ENCODE data around the gene SUGCT.
"Not testable (repeated sequence)": the region's sequence is repeated elsewhere in the genome, so short reads cannot be mapped to it uniquely, and the experiment has no call there.

The SUGCT gene

GRCh38 chr7:40612298-40612697 lies 477.5 kb downstream of the SUGCT start:
- Histone ChIP-seq H3K9me3 (ENCODE audit: control insufficient read depth in 2 of 2, low read length in 2 of 2) (no peaks in the 10 kb centered on the region), H3K36me3 (ENCODE audit: control insufficient read depth in 2 of 2, insufficient read depth in 2 of 2, low read length in 2 of 2) (no peaks in the 10 kb centered on the region), H3K4me3 (ENCODE audit: low read length in 2 of 2) (no peak overlapping the region), H3K27ac (ENCODE audit: low read length) (no peak overlapping the region), H3K27me3 (ENCODE audit: control insufficient read depth in 1 of 2, insufficient read depth in 2 of 2, low read length in 2 of 2) (no peaks in the 10 kb centered on the region), H3K4me1 (ENCODE audit: control insufficient read depth, insufficient read depth, low read length) (no peaks in the 10 kb centered on the region), H3K9ac (ENCODE audit: low read length in 2 of 2) (no peak overlapping the region)

DNA sequence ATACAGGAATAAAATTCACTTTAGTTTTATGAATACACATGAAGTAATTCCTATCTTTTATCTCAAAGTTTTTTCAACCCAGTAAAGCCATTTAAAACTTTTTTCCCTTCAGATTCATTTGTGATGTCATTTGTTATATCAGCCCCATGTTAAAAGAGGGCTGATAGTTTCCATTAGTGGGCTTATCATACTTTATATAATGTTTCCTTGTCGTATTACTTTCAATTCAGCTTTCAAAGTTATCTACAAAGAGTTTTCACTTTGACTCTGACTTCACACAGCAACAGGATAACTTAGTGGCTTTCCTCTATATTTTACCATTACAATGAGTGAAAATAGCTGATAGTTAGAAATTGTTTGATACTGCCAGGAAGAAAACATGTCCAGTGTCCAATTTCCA lies 484.8 kb downstream of the SUGCT start:
- no peaks in the 10 kb centered on the region for H3K9me3 ChIP-seq (ENCODE audit: control insufficient read depth in 2 of 2, low read length in 2 of 2)
- no peaks in the 10 kb centered on the region for H3K27me3 ChIP-seq (ENCODE audit: control insufficient read depth in 1 of 2, insufficient read depth in 2 of 2, low read length in 2 of 2)
- H3K27ac ChIP-seq (ENCODE audit: low read length) = no peak overlapping the region
- no peak overlapping the region for H3K4me3 ChIP-seq (ENCODE audit: low read length in 2 of 2)
- no peaks in the 10 kb centered on the region for H3K4me1 ChIP-seq (ENCODE audit: control insufficient read depth, insufficient read depth, low read length)
- H3K36me3 ChIP-seq (ENCODE audit: control insufficient read depth in 2 of 2, insufficient read depth in 2 of 2, low read length in 2 of 2) = no peaks in the 10 kb centered on the region
- H3K9ac ChIP-seq (ENCODE audit: low read length in 2 of 2) = no peak overlapping the region

DNA sequence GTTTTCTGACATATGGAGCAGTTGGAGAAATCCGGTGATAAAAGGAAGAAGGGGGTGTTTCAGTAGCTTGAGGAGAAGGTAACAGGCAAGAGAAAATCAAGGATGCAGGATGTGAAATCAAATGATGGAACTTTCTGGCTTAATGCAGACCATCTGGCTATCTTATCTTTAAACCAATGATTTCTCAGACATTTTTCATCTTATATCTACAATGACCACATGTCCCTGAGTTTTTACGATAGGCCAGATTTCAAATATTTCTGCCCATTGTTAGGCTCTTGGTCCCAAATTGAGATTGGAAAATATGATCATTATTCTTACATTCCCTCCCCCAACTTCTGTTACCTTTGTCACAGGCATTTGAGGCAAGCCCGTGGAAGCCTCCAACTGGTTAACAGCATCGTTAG lies 486.8 kb downstream of the SUGCT start:
- no peak overlapping the region for H3K27ac ChIP-seq (ENCODE audit: low read length)

GRCh38 chr7:40622941-40623501 lies 488.2 kb downstream of the SUGCT start:
- Histone ChIP-seq H3K27me3 (ENCODE audit: control insufficient read depth in 1 of 2, insufficient read depth in 2 of 2, low read length in 2 of 2) (no peaks in the 10 kb centered on the region), H3K27ac (ENCODE audit: low read length) (no peak overlapping the region), H3K4me1 (ENCODE audit: control insufficient read depth, insufficient read depth, low read length) (no peaks in the 10 kb centered on the region), H3K4me3 (ENCODE audit: low read length in 2 of 2) (no peak overlapping the region), H3K9ac (ENCODE audit: low read length in 2 of 2) (no peak overlapping the region), H3K36me3 (ENCODE audit: control insufficient read depth in 2 of 2, insufficient read depth in 2 of 2, low read length in 2 of 2) (no peaks in the 10 kb centered on the region), H3K9me3 (ENCODE audit: control insufficient read depth in 2 of 2, low read length in 2 of 2) (no peaks in the 10 kb centered on the region)

More for the DNA sequence above, 486.8 kb downstream of the SUGCT start:
- Histone ChIP-seq H3K4me3 (ENCODE audit: low read length in 2 of 2) (no peak overlapping the region), H3K36me3 (ENCODE audit: control insufficient read depth in 2 of 2, insufficient read depth in 2 of 2, low read length in 2 of 2) (no peaks in the 10 kb centered on the region), H3K9ac (ENCODE audit: low read length in 2 of 2) (no peak overlapping the region), H3K9me3 (ENCODE audit: control insufficient read depth in 2 of 2, low read length in 2 of 2) (no peaks in the 10 kb centered on the region), H3K27me3 (ENCODE audit: control insufficient read depth in 1 of 2, insufficient read depth in 2 of 2, low read length in 2 of 2) (no peaks in the 10 kb centered on the region), H3K4me1 (ENCODE audit: control insufficient read depth, insufficient read depth, low read length) (no peaks in the 10 kb centered on the region)

DNA sequence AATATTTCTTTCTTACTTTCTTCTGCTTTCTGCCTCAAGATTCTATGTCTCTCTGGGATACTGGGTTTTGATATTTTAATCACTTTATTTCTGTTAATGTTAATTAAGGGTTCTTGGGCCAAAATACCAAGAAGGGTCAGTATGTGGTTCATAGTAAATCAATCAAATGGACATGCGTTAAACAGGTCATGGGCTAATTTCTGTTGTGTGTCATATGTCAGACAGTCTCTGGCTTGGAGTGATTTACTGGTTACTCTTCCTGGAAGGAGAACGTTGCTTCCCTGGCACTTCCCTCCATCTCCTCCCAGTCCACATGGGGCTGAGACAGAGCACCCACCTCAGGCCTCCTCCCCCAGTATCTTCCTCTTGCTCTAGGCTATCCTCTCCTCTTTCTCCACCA lies 489.1 kb downstream of the SUGCT start:
- H3K9ac ChIP-seq (ENCODE audit: low read length in 2 of 2) = no peak overlapping the region
- no peaks in the 10 kb centered on the region for H3K36me3 ChIP-seq (ENCODE audit: control insufficient read depth in 2 of 2, insufficient read depth in 2 of 2, low read length in 2 of 2)
- no peak overlapping the region for H3K27ac ChIP-seq (ENCODE audit: low read length)
- H3K9me3 ChIP-seq (ENCODE audit: control insufficient read depth in 2 of 2, low read length in 2 of 2) = no peaks in the 10 kb centered on the region
- no peaks in the 10 kb centered on the region for H3K27me3 ChIP-seq (ENCODE audit: control insufficient read depth in 1 of 2, insufficient read depth in 2 of 2, low read length in 2 of 2)
- H3K4me1 ChIP-seq (ENCODE audit: control insufficient read depth, insufficient read depth, low read length) = no peaks in the 10 kb centered on the region
- H3K4me3 ChIP-seq (ENCODE audit: low read length in 2 of 2) = no peak overlapping the region

- H3K4me3 ChIP-seq (ENCODE audit: low read length in 2 of 2); H3K4me1 ChIP-seq (ENCODE audit: control insufficient read depth, insufficient read depth, low read length); H3K9me3 ChIP-seq (ENCODE audit: control insufficient read depth in 2 of 2, low read length in 2 of 2); H3K27ac ChIP-seq (ENCODE audit: low read length); H3K27me3 ChIP-seq (ENCODE audit: control insufficient read depth in 1 of 2, insufficient read depth in 2 of 2, low read length in 2 of 2); H3K36me3 ChIP-seq (ENCODE audit: control insufficient read depth in 2 of 2, insufficient read depth in 2 of 2, low read length in 2 of 2); H3K9ac ChIP-seq (ENCODE audit: low read length in 2 of 2): not testable (repeated sequence)
Measured at GRCh38 chr7:40627361-40627760, 492.6 kb downstream of the SUGCT start.

GRCh38 chr7:40629891-40630290 lies 495.1 kb downstream of the SUGCT start:
- no peaks in the 10 kb centered on the region for H3K4me1 ChIP-seq (ENCODE audit: control insufficient read depth, insufficient read depth, low read length)
- no peaks in the 10 kb centered on the region for H3K9me3 ChIP-seq (ENCODE audit: control insufficient read depth in 2 of 2, low read length in 2 of 2)
- no peak overlapping the region for H3K27ac ChIP-seq (ENCODE audit: low read length)
- H3K4me3 ChIP-seq (ENCODE audit: low read length in 2 of 2) = no peak overlapping the region
- no peaks in the 10 kb centered on the region for H3K36me3 ChIP-seq (ENCODE audit: control insufficient read depth in 2 of 2, insufficient read depth in 2 of 2, low read length in 2 of 2)
- no peaks in the 10 kb centered on the region for H3K27me3 ChIP-seq (ENCODE audit: control insufficient read depth in 1 of 2, insufficient read depth in 2 of 2, low read length in 2 of 2)
- H3K9ac ChIP-seq (ENCODE audit: low read length in 2 of 2) = no peak overlapping the region

DNA sequence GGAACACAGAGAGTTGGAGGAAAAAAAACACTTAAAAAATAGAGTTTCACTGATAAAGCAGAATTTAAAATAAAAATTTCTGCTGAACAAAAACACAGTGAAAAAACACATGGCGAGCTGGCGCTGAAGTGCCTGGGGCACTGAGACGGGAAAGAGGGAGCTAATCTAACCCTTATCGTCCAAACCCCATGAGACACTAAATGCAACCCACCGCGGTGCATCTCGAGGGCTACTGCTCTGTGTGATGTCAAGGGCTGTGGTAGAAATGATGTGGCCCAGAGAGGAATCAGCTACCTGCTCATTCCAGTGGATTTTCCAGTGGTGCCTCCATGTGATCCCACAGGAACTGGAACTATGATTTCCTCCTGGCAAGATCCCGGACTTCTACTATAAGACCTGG lies 499.3 kb downstream of the SUGCT start:
- Histone ChIP-seq H3K36me3 (ENCODE audit: control insufficient read depth in 2 of 2, insufficient read depth in 2 of 2, low read length in 2 of 2) (no peaks in the 10 kb centered on the region), H3K27me3 (ENCODE audit: control insufficient read depth in 1 of 2, insufficient read depth in 2 of 2, low read length in 2 of 2) (no peaks in the 10 kb centered on the region), H3K4me1 (ENCODE audit: control insufficient read depth, insufficient read depth, low read length) (no peaks in the 10 kb centered on the region), H3K27ac (ENCODE audit: low read length) (no peak overlapping the region), H3K9me3 (ENCODE audit: control insufficient read depth in 2 of 2, low read length in 2 of 2) (no peaks in the 10 kb centered on the region), H3K9ac (ENCODE audit: low read length in 2 of 2) (no peak overlapping the region), H3K4me3 (ENCODE audit: low read length in 2 of 2) (no peak overlapping the region)

DNA sequence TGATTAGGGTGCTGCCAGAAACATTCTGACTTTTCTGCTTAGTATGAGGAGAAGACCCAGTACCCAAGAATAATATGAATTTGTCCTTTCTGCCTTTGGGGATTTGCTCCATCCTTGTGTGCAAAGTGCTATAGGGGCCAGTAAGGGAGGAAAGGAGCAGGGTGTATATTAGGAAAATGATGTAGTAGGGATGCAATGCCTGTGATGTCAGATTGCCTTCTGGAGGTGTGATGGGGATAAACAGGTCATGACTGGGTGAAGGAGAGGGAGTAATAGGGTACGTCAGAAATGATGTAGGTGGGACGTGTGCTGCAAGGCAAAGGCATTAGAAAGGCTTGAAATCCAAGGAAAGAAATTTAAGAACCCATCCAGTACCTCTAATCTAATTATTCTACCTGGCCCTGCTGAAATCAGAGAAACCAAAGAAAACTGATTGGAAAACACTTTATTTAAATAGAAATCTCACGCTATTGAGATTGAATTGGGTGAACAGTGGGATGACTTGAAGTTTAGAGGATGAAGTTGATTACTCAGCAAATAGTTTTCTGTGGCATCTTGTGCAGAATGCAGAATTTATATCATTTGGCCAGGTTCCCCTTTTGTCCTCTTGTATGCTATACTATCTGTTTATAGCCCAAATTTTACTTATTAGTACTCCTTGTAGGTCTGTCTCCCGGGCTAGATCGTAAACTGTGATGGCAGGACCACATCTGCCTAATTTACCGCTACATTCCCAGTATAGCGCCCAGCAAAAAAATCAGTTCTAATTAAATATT lies 503.9 kb downstream of the SUGCT start:
- Histone ChIP-seq H3K27me3 (ENCODE audit: control insufficient read depth in 1 of 2, insufficient read depth in 2 of 2, low read length in 2 of 2) (no peaks in the 10 kb centered on the region), H3K9me3 (ENCODE audit: control insufficient read depth in 2 of 2, low read length in 2 of 2) (no peaks in the 10 kb centered on the region), H3K36me3 (ENCODE audit: control insufficient read depth in 2 of 2, insufficient read depth in 2 of 2, low read length in 2 of 2) (no peaks in the 10 kb centered on the region), H3K9ac (ENCODE audit: low read length in 2 of 2) (no peak overlapping the region), H3K27ac (ENCODE audit: low read length) (no peak overlapping the region), H3K4me3 (ENCODE audit: low read length in 2 of 2) (no peak overlapping the region), H3K4me1 (ENCODE audit: control insufficient read depth, insufficient read depth, low read length) (no peaks in the 10 kb centered on the region)

GRCh38 chr7:40640566-40640965 lies 505.8 kb downstream of the SUGCT start:
- H3K4me1 ChIP-seq (ENCODE audit: control insufficient read depth, insufficient read depth, low read length) = no peaks in the 10 kb centered on the region
- no peaks in the 10 kb centered on the region for H3K9me3 ChIP-seq (ENCODE audit: control insufficient read depth in 2 of 2, low read length in 2 of 2)
- no peaks in the 10 kb centered on the region for H3K36me3 ChIP-seq (ENCODE audit: control insufficient read depth in 2 of 2, insufficient read depth in 2 of 2, low read length in 2 of 2)
- H3K27me3 ChIP-seq (ENCODE audit: control insufficient read depth in 1 of 2, insufficient read depth in 2 of 2, low read length in 2 of 2) = no peaks in the 10 kb centered on the region
- no peak overlapping the region for H3K4me3 ChIP-seq (ENCODE audit: low read length in 2 of 2)
- no peak overlapping the region for H3K9ac ChIP-seq (ENCODE audit: low read length in 2 of 2)
- no peak overlapping the region for H3K27ac ChIP-seq (ENCODE audit: low read length)

GRCh38 chr7:40641701-40642100 lies 506.9 kb downstream of the SUGCT start:
- H3K27ac ChIP-seq (ENCODE audit: low read length) = no peak overlapping the region
- no peak overlapping the region for H3K9ac ChIP-seq (ENCODE audit: low read length in 2 of 2)
- H3K36me3 ChIP-seq (ENCODE audit: control insufficient read depth in 2 of 2, insufficient read depth in 2 of 2, low read length in 2 of 2) = no peaks in the 10 kb centered on the region
- no peak overlapping the region for H3K4me3 ChIP-seq (ENCODE audit: low read length in 2 of 2)
- H3K4me1 ChIP-seq (ENCODE audit: control insufficient read depth, insufficient read depth, low read length) = no peaks in the 10 kb centered on the region
- no peaks in the 10 kb centered on the region for H3K27me3 ChIP-seq (ENCODE audit: control insufficient read depth in 1 of 2, insufficient read depth in 2 of 2, low read length in 2 of 2)
- H3K9me3 ChIP-seq (ENCODE audit: control insufficient read depth in 2 of 2, low read length in 2 of 2) = no peaks in the 10 kb centered on the region
